ENCODE data around the gene DEPDC5.
"Not testable (repeated sequence)": the region's sequence is repeated elsewhere in the genome, so short reads cannot be mapped to it uniquely, and the experiment has no call there.

The DEPDC5 gene

GRCh38 chr22:31753634-31754501 lies at the start of gene DEPDC5:
DEPDC5 (plus strand) TSS chr22:31754019; CDS start chr22:31754922, 903 bp downstream.
- Histone ChIP-seq H3K27me3 (ENCODE audit: control insufficient read depth, insufficient read depth, low read length) (no peaks in the 10 kb centered on the region; the same call in 1 of the 2 replicates), H3K36me3 (ENCODE audit: control insufficient read depth, insufficient read depth, low read length) (no peaks in the 10 kb centered on the region), H3K27ac (ENCODE audit: low read length) (no peak within 1 kb of the TSS), H3K9me3 (ENCODE audit: control insufficient read depth, insufficient read depth, low read length) (no peaks in the 10 kb centered on the region), H3K4me3 (ENCODE audit: low read length) (peak within 1 kb of the TSS; percentile 76), H3K4me1 (ENCODE audit: control insufficient read depth, insufficient read depth, low read length) (peaks cover 2% of the 10 kb centered on the region; the same call in 1 of the 2 replicates)
- WGBS (ENCODE audit: insufficient coverage, insufficient read length): no CpG with 5 or more reads among the region's 65 CpGs
- DNase-seq (ENCODE audit: low read depth, low spot score): peak; percentile 86

DNA sequence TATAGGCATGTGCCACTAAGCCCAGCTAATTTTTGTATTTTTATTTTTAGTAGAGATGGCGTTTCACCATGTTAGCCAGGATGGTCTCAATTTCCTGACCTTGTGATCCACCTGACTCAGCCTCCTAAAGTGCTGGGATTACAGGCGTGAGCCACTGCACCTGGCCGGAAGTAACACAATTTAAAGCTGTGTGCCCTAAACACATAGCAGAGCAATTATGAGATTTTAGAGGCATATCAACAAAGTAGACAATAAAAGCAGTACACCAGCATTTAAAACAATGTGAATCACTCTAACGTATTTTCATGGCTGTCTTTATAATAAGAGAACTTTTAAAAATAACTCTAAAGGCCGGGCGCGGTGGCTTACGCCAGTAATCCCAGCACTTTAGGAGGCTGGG lies 46.3 kb upstream of the DEPDC5 start:
- H3K27ac ChIP-seq (ENCODE audit: low read length): no peak overlapping the region

GRCh38 chr22:31711226-31711625 lies 42.6 kb upstream of the DEPDC5 start:
- DNase-seq (ENCODE audit: low read depth, low spot score): not testable (repeated sequence)

More for the DNA sequence above, 46.3 kb upstream of the DEPDC5 start:
- Histone ChIP-seq H3K4me1 (ENCODE audit: control insufficient read depth, insufficient read depth, low read length) (no peaks in the 10 kb centered on the region), H3K4me3 (ENCODE audit: low read length) (no peak overlapping the region), H3K27me3 (ENCODE audit: control insufficient read depth, insufficient read depth, low read length) (no peaks in the 10 kb centered on the region), H3K36me3 (ENCODE audit: control insufficient read depth, insufficient read depth, low read length) (peaks cover 14% of the 10 kb centered on the region), H3K9me3 (ENCODE audit: control insufficient read depth, insufficient read depth, low read length) (no peaks in the 10 kb centered on the region)
- WGBS (ENCODE audit: insufficient coverage, insufficient read length): no CpG with 5 or more reads among the region's 8 CpGs
- no peak for DNase-seq (ENCODE audit: low read depth, low spot score)

DNA sequence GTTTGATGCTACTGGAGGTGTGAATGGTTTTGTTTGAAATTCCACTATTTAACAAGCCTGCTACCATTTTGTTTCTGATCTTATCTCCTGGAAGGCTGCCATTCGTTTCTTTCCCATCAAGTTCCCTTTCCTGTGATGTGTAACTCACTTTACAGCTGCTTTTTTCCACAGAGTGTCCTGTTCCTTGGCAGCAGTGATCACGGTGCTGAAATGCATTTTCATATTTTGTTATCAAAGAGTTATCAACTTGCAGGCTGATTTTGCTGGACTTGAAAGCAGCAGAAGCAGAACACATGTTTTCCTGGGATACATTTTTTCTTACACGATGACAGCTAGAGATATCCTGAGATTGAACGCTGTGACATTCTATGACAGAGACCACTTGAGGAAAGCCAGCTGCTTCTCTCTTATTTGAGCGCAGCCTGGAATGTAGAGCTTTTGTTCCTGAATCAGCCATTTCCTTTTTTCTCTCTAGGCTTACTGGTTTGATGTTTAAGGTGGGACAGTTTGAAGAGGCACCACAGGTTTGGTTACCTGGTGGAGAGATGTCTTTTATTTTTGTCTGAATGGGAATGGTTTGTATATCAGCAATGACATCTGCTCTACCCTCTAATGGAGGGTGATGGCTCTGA lies 38.6 kb upstream of the DEPDC5 start:
- H3K27ac ChIP-seq (ENCODE audit: low read length): no peak overlapping the region
- no peaks in the 10 kb centered on the region for H3K9me3 ChIP-seq (ENCODE audit: control insufficient read depth, insufficient read depth, low read length)
- H3K4me3 ChIP-seq (ENCODE audit: low read length): no peak overlapping the region
- H3K36me3 ChIP-seq (ENCODE audit: control insufficient read depth, insufficient read depth, low read length): peaks cover 23% of the 10 kb centered on the region
- H3K4me1 ChIP-seq (ENCODE audit: control insufficient read depth, insufficient read depth, low read length): no peaks in the 10 kb centered on the region
- H3K27me3 ChIP-seq (ENCODE audit: control insufficient read depth, insufficient read depth, low read length): no peaks in the 10 kb centered on the region
- DNase-seq (ENCODE audit: low read depth, low spot score): no peak
- no CpG with 5 or more reads among the region's 5 CpGs for WGBS (ENCODE audit: insufficient coverage, insufficient read length)

More at GRCh38 chr22:31711226-31711625, 42.6 kb upstream of the DEPDC5 start:
- H3K27me3 ChIP-seq (ENCODE audit: control insufficient read depth, insufficient read depth, low read length); H3K4me1 ChIP-seq (ENCODE audit: control insufficient read depth, insufficient read depth, low read length); H3K27ac ChIP-seq (ENCODE audit: low read length); H3K9me3 ChIP-seq (ENCODE audit: control insufficient read depth, insufficient read depth, low read length); H3K4me3 ChIP-seq (ENCODE audit: low read length): not testable (repeated sequence)
- peaks cover 17% of the 10 kb centered on the region for H3K36me3 ChIP-seq (ENCODE audit: control insufficient read depth, insufficient read depth, low read length)
- no CpG with 5 or more reads among the region's 12 CpGs for WGBS (ENCODE audit: insufficient coverage, insufficient read length)

GRCh38 chr22:31719850-31720471 lies 33.9 kb upstream of the DEPDC5 start:
- DNase-seq (ENCODE audit: low read depth, low spot score): no peak
- no peaks in the 10 kb centered on the region for H3K4me1 ChIP-seq (ENCODE audit: control insufficient read depth, insufficient read depth, low read length)
- H3K27me3 ChIP-seq (ENCODE audit: control insufficient read depth, insufficient read depth, low read length): no peaks in the 10 kb centered on the region
- peaks cover 10% of the 10 kb centered on the region; the same call in 1 of the 2 replicates for H3K36me3 ChIP-seq (ENCODE audit: control insufficient read depth, insufficient read depth, low read length)
- H3K4me3 ChIP-seq (ENCODE audit: low read length): no peak overlapping the region
- H3K9me3 ChIP-seq (ENCODE audit: control insufficient read depth, insufficient read depth, low read length): no peaks in the 10 kb centered on the region
- no peak overlapping the region for H3K27ac ChIP-seq (ENCODE audit: low read length)
- WGBS (ENCODE audit: insufficient coverage, insufficient read length): no CpG with 5 or more reads among the region's 7 CpGs

DNA sequence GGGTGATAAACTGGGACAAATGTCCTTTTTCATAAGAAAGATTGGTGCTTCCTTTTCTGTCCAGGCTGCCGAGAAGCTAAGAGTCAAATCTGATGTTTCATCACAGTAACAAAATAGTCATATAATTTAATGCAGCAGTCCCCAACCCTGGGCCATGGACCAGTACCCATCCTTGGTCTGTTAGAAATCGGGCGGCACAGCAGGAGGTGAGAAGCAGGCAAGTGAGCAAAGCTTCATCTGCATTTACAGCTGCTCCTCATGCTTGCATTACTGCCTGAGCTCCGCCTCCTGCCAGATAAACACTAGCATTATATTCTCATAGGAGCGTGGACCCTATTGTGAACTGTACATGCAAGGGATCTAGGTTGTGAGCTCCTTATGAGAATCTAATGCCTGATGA lies 30.1 kb upstream of the DEPDC5 start:
- WGBS (ENCODE audit: insufficient coverage, insufficient read length): no CpG with 5 or more reads among the region's 5 CpGs
- Histone ChIP-seq H3K36me3 (ENCODE audit: control insufficient read depth, insufficient read depth, low read length) (peaks cover 4% of the 10 kb centered on the region; the same call in 1 of the 2 replicates), H3K27me3 (ENCODE audit: control insufficient read depth, insufficient read depth, low read length) (no peaks in the 10 kb centered on the region), H3K27ac (ENCODE audit: low read length) (no peak overlapping the region), H3K4me3 (ENCODE audit: low read length) (no peak overlapping the region), H3K4me1 (ENCODE audit: control insufficient read depth, insufficient read depth, low read length) (no peaks in the 10 kb centered on the region), H3K9me3 (ENCODE audit: control insufficient read depth, insufficient read depth, low read length) (no peaks in the 10 kb centered on the region)
- DNase-seq (ENCODE audit: low read depth, low spot score): no peak

GRCh38 chr22:31726692-31727091 lies 27.1 kb upstream of the DEPDC5 start:
- no peaks in the 10 kb centered on the region for H3K4me1 ChIP-seq (ENCODE audit: control insufficient read depth, insufficient read depth, low read length)
- DNase-seq (ENCODE audit: low read depth, low spot score): no peak
- H3K4me3 ChIP-seq (ENCODE audit: low read length): no peak overlapping the region
- H3K36me3 ChIP-seq (ENCODE audit: control insufficient read depth, insufficient read depth, low read length): peaks cover 4% of the 10 kb centered on the region; the same call in 1 of the 2 replicates
- WGBS (ENCODE audit: insufficient coverage, insufficient read length): no CpG with 5 or more reads among the region's 3 CpGs
- no peaks in the 10 kb centered on the region for H3K27me3 ChIP-seq (ENCODE audit: control insufficient read depth, insufficient read depth, low read length)
- no peaks in the 10 kb centered on the region for H3K9me3 ChIP-seq (ENCODE audit: control insufficient read depth, insufficient read depth, low read length)
- H3K27ac ChIP-seq (ENCODE audit: low read length): no peak overlapping the region

DNA sequence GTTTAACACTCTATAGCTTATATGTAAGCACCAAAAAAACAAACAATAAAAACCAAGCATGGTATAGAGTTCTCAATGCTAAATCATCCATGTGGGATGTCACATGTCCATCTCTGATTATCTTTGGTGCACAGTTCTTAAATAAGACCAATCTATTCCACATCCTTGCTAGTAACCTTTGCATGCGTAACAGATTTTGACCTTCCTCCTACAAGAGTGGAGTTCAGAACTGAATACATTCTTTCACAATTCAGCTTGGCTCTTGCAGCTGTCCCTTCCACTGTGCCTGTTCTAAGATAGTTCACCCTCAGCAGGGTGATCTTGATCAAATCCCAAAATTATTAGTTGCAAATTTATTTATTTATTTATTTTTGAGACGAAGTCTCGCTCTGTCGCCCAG lies 25.0 kb upstream of the DEPDC5 start:
- no peaks in the 10 kb centered on the region for H3K27me3 ChIP-seq (ENCODE audit: control insufficient read depth, insufficient read depth, low read length)
- DNase-seq (ENCODE audit: low read depth, low spot score): no peak
- H3K9me3 ChIP-seq (ENCODE audit: control insufficient read depth, insufficient read depth, low read length): no peaks in the 10 kb centered on the region
- no peak overlapping the region for H3K27ac ChIP-seq (ENCODE audit: low read length)
- WGBS (ENCODE audit: insufficient coverage, insufficient read length): no CpG with 5 or more reads among the region's 4 CpGs
- H3K4me1 ChIP-seq (ENCODE audit: control insufficient read depth, insufficient read depth, low read length): no peaks in the 10 kb centered on the region
- no peak overlapping the region for H3K4me3 ChIP-seq (ENCODE audit: low read length)
- peaks cover 4% of the 10 kb centered on the region; the same call in 1 of the 2 replicates for H3K36me3 ChIP-seq (ENCODE audit: control insufficient read depth, insufficient read depth, low read length)

GRCh38 chr22:31730344-31730711 lies 23.5 kb upstream of the DEPDC5 start:
- no peaks in the 10 kb centered on the region for H3K9me3 ChIP-seq (ENCODE audit: control insufficient read depth, insufficient read depth, low read length)
- WGBS (ENCODE audit: insufficient coverage, insufficient read length): no CpG with 5 or more reads among the region's 8 CpGs
- H3K27me3 ChIP-seq (ENCODE audit: control insufficient read depth, insufficient read depth, low read length): no peaks in the 10 kb centered on the region
- no peak overlapping the region for H3K27ac ChIP-seq (ENCODE audit: low read length)
- H3K36me3 ChIP-seq (ENCODE audit: control insufficient read depth, insufficient read depth, low read length): 0 out of 2 replicates have a peak, but pooled peaks cover 2% of the 10 kb centered on the region
- H3K4me1 ChIP-seq (ENCODE audit: control insufficient read depth, insufficient read depth, low read length): no peaks in the 10 kb centered on the region
- no peak for DNase-seq (ENCODE audit: low read depth, low spot score)
- H3K4me3 ChIP-seq (ENCODE audit: low read length): no peak overlapping the region

GRCh38 chr22:31732089-31732829 lies 21.6 kb upstream of the DEPDC5 start:
- Histone ChIP-seq H3K27me3 (ENCODE audit: control insufficient read depth, insufficient read depth, low read length) (no peaks in the 10 kb centered on the region), H3K27ac (ENCODE audit: low read length) (no peak overlapping the region), H3K4me1 (ENCODE audit: control insufficient read depth, insufficient read depth, low read length) (no peaks in the 10 kb centered on the region), H3K36me3 (ENCODE audit: control insufficient read depth, insufficient read depth, low read length) (0 out of 2 replicates have a peak, but pooled peaks cover 2% of the 10 kb centered on the region), H3K9me3 (ENCODE audit: control insufficient read depth, insufficient read depth, low read length) (no peaks in the 10 kb centered on the region), H3K4me3 (ENCODE audit: low read length) (no peak overlapping the region)
- no peak for DNase-seq (ENCODE audit: low read depth, low spot score)
- no CpG with 5 or more reads among the region's 2 CpGs for WGBS (ENCODE audit: insufficient coverage, insufficient read length)
